ENCODE results near the gene ADAMTSL1.

GRCh38 chr9:18673179-18673578 is 199.2 kb downstream of the ADAMTSL1 start:
- TF ChIP-seq CTCF (IDR thresholded peaks at IDR 0.05) (no peak), ZFX (IDR thresholded peaks at IDR 0.05; ENCODE audit: borderline replicate concordance) (no peak)

All from 22Rv1 (cell line).